Ovary (tissue), 9 donors: ENCODE measurements around the gene PLEKHM3. TPM values are rescaled to one million over a fixed set of nuclear protein-coding genes. Genes with fewer than 3 reads are reported as not detected.

Experiments used
- DNase-seq, 5 donors: peaks; one replicate each; pipeline ENCODE4 v3.0.0-alpha.2; 2019 to 2020
- H3K27ac ChIP-seq, 2 donors: fragments of 200-600 bp; one replicate each; pipeline versions ENCODE4 v1.5.1 to v1.8.0; 2019 to 2022
- H3K27me3 ChIP-seq: fragments of 200-600 bp; one replicate; pipeline ENCODE4 v1.8.0; 2022
- H3K36me3 ChIP-seq: fragments of 200-600 bp; sonication (generic); one replicate; pipeline ENCODE4 v1.5.1; 2019
- H3K4me1 ChIP-seq: one replicate; pipeline ENCODE4 v1.8.1; 2013; ENCODE audit warnings: mild to moderate bottlenecking, moderate library complexity; ENCODE audit not compliant: insufficient read depth
- H3K4me3 ChIP-seq: fragments of 200-600 bp; sonication (generic); one replicate; pipeline ENCODE4 v1.5.1; 2017
- H3K9me3 ChIP-seq, 2 donors: fragments of 200-600 bp in 1 of 2; sonication (generic) in 1 of 2; one replicate each; pipeline versions ENCODE4 v1.5.1 to v1.8.1; 2013 to 2019; ENCODE audit warnings: mild to moderate bottlenecking in 1 of 2, moderate library complexity in 1 of 2
- CTCF ChIP-seq, 3 donors: fragments of 450-650 bp in 2 of 3; fragments of 200-600 bp in 1 of 3; IDR thresholded peaks; one replicate each; pipeline versions ENCODE4 v1.5.1 to v1.8.0; 2016 to 2022; ENCODE audit warnings: antibody characterized with exemption in 3 of 3, mild to moderate bottlenecking in 1 of 3
- EP300 ChIP-seq: sonication (generic); formaldehyde crosslinking; IDR thresholded peaks from one replicate; pipeline ENCODE4 v1.6.1; 2017; ENCODE audit warnings: antibody characterized with exemption
- POLR2A ChIP-seq: fragments of 450-650 bp; IDR thresholded peaks from one replicate; pipeline ENCODE4 v1.6.1; 2017; ENCODE audit warnings: antibody characterized with exemption, mild to moderate bottlenecking, moderate library complexity
- WGBS, 3 donors: extraction: QIAGEN DNeasy Blood & Tissue Kit in 1 of 3; methylation state at CpG; one replicate each; pipeline versions ENCODE4 v1.1.5 to v1.1.7; 2013 to 2017; 5-methylcytosine and 5-hydroxymethylcytosine counted together
- intact Hi-C, 4 donors: fragments of 100-400 bp; cut with DNase I; formaldehyde crosslinking; loops; one replicate each; pipeline versions ENCODE4 v1.11.0 to v1.15.1; 2022 to 2023
- polyA plus RNA-seq, 2 donors: library from polyadenylated mRNA; stranded (reverse); fragments of 200-250 nt in 1 of 2; fragments of 350-450 nt in 1 of 2; fragmentation: Illumina TruSeq in 1 of 2; extraction: RNeasy Lipid Tissue Mini Kit (QIAGEN cat#74804) in 1 of 2; gene quantifications; one replicate each; pipeline ENCODE4 v1.2.3, GENCODE V29; 2013 to 2014
- total RNA-seq, 7 donors: library from RNA; depleted of rRNA in 2 of 7; stranded (reverse); fragments of >200 nt in 2 of 7; fragmentation: NEBNext Ultra II Directional in 3 of 7; extraction: Animal tissue kit (Norgen Biotek cat#: 25700) in 3 of 7; gene quantifications; one replicate each; pipeline versions ENCODE4 v1.1.0 to v1.2.4, GENCODE V29; 2016 to 2023
- donor health status: DM: no; HTN: no; CAD: no; lungs with moderate emphysema.
- donor health status: DM: no; HTN: no; CAD: no.
- donor health status: Bipolar disorder and iron deficiency.
- donor health status: DM: yes; HTN: yes; CAD: no.
- donor health status: DM: no; HTN: no; CAD: no.
- donor health status: DM: yes; HTN: yes; CAD: no.

The PLEKHM3 gene
- total and polyA plus RNA-seq, 9 donors: 6.5 to 26.1 (median 14.3) TPM

- intact Hi-C loops: no loop called here
- Histone ChIP-seq H3K4me3 (no peak overlapping the region), H3K4me1 (no peaks in the 10 kb centered on the region), H3K9me3 (no peaks in the 10 kb centered on the region), H3K27ac (no peak overlapping the region), H3K36me3 (no peaks in the 10 kb centered on the region), H3K27me3 (no peaks in the 10 kb centered on the region)
- DNase-seq: no peak
- TF ChIP-seq CTCF (IDR thresholded peaks at IDR 0.05) (no peak), EP300 (no peak), POLR2A (no peak)
- 79 to 95% (median 91%) methylated on average over 4 of the region's 4 CpGs for WGBS, 3 donors
Observed at GRCh38 chr2:207937253-207937652, 88.1 kb downstream of the PLEKHM3 start.

DNA sequence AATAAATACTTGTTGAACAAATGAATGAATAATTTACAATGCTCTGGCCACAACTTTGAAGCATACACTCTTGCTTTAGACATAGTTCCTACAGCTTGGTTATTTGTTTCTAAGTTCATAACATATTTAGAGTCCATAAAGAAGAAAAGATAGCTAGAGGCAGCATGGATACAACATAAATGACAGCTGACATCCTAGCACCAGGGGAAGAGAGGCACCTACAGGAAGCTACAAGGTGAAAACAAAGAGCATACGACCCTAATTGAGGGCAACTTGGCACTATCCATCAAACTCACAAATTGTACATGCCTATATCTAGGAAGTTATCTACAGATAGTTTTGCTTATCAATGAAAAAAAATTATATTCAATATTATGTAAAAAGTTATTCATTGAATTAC is 88.9 kb downstream of the PLEKHM3 start:
- intact Hi-C loops: no loop called here
- TF ChIP-seq CTCF (IDR thresholded peaks at IDR 0.05) (no peak), POLR2A (no peak), EP300 (no peak)
- DNase-seq: no peak
- no peak overlapping the region for H3K4me3 ChIP-seq
- H3K36me3 ChIP-seq: no peaks in the 10 kb centered on the region
- H3K27ac ChIP-seq: no peak overlapping the region
- WGBS, 3 donors: 84 to 92% (median 89%) methylated on average over 1 of the region's 1 CpG
- no peaks in the 10 kb centered on the region for H3K4me1 ChIP-seq
- H3K27me3 ChIP-seq: no peaks in the 10 kb centered on the region
- no peaks in the 10 kb centered on the region for H3K9me3 ChIP-seq

DNA sequence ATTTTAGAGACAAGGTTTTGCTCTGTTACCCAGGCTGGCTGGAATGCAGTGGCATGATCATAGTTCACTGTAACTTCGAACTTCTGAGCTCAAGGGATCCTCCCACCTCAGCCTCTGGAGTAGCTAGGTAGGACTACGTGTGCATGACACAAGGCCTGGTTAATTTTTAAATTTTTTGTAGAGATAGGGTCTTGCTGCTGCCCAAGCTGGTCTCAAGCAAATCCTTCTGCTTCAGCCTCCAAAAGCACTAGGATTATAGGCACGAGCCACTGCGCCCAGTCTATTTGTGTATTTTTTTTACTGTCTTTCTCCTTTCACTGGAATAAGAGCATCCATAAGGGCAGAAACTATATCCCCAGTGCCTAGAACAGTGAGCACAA is 89.3 kb downstream of the PLEKHM3 start:
- Histone ChIP-seq H3K27ac (no peak overlapping the region), H3K9me3 (no peaks in the 10 kb centered on the region), H3K36me3 (no peaks in the 10 kb centered on the region), H3K27me3 (no peaks in the 10 kb centered on the region), H3K4me1 (no peaks in the 10 kb centered on the region), H3K4me3 (no peak overlapping the region)
- intact Hi-C loops: no loop called here
- DNase-seq: no peak
- TF ChIP-seq POLR2A (no peak), CTCF (IDR thresholded peaks at IDR 0.05) (no peak), EP300 (no peak)
- WGBS, 3 donors: 89 to 93% (median 89%) methylated on average over 4 of the region's 4 CpGs

DNA sequence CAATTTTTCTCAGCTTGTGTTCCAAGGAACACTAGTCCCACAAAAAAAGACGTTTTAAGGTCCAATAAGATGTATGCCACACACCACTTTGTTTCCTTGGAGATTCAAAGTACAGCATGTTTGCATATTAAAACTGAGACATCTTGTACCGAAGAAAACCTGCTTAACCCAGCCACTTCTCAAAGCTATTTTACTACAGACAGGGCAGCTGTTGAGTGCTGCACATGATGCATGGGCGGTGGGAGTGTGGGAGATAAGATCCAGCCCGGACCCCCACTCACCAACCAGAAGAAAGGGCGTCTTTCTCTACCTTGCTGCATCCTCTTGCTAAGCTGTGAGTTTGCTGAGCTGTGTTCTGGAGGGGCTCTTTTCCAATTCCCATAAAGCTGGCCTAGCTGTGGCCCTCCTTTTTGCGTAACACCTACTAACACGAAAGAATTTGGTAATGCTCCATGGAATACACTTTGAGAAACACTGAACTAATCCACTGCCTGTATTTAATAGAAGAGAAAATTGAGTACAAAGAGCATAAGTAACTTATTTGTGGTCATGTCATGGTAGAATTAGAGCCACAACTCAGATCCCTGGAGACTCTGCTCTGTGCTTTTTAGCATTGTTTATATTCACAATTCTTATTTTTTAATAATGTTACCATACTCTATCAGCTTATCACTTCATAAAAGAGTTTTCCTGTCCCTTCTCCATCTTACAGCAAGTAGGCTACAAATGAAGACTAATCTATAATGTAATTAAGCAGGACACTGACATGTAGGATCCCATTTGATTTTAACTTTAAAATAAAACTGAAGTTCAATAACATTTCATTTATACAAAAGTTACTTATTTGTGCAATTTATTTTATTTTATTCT is 90.0 kb downstream of the PLEKHM3 start:
- H3K4me1 ChIP-seq: no peaks in the 10 kb centered on the region
- H3K27ac ChIP-seq: no peak overlapping the region
- H3K9me3 ChIP-seq: no peaks in the 10 kb centered on the region
- no peak for TF ChIP-seq POLR2A
- TF ChIP-seq CTCF (IDR thresholded peaks at IDR 0.05): no peak
- TF ChIP-seq EP300: no peak
- no peaks in the 10 kb centered on the region for H3K36me3 ChIP-seq
- WGBS, 3 donors: 64 to 72% (median 71%) methylated on average over 7 of the region's 7 CpGs
- no peak overlapping the region for H3K4me3 ChIP-seq
- no peak for DNase-seq
- intact Hi-C loops: no loop called here
- no peaks in the 10 kb centered on the region for H3K27me3 ChIP-seq
